Right atrium auricular region (tissue), 2 donors: ENCODE measurements around the gene TNNT1. TPM values are rescaled to one million over a fixed set of nuclear protein-coding genes. Genes with fewer than 3 reads are reported as not detected.

Experiments used
- DNase-seq: peaks from one replicate; pipeline ENCODE4 v3.0.0-alpha.2; 2019; ENCODE audit warnings: low spot score
- H3K27ac ChIP-seq, 2 donors: fragments of 200-600 bp; sonication (generic); 1 replicate in 1 of 2; 2 replicates in 1 of 2; pipeline ENCODE4 v1.5.1; 2016 to 2019
- H3K27me3 ChIP-seq, 2 donors: fragments of 200-600 bp; sonication (generic); one replicate each; pipeline versions ENCODE4 v1.5.1 to v1.6.0; 2017 to 2019
- H3K36me3 ChIP-seq: fragments of 200-600 bp; sonication (generic); one replicate; pipeline ENCODE4 v1.5.1; 2016
- H3K4me1 ChIP-seq, 2 donors: fragments of 200-600 bp; sonication (generic); one replicate each; pipeline versions ENCODE4 v1.5.1 to v1.6.0; 2017 to 2019
- H3K4me3 ChIP-seq, 2 donors: fragments of 200-600 bp; sonication (generic); 1 replicate in 1 of 2; 2 replicates in 1 of 2; pipeline ENCODE4 v1.5.1; 2017 to 2019; ENCODE audit warnings: mild to moderate bottlenecking in 1 of 2, moderate library complexity in 1 of 2
- H3K9me3 ChIP-seq, 2 donors: fragments of 200-600 bp; sonication (generic); one replicate each; pipeline ENCODE4 v1.5.1; 2019
- total RNA-seq, 2 donors: library from RNA; depleted of rRNA; stranded (reverse); fragments of >200 nt; gene quantifications; one replicate each; pipeline ENCODE4 v1.1.0, GENCODE V29; 2016
- TF ChIP-seq, protein P1 (sequence below), 2 donors: fragments of 200-600 bp; sonication (generic); IDR thresholded peaks; one replicate each; pipeline ENCODE4 v1.5.1; 2019; ENCODE audit warnings: antibody characterized with exemption in 2 of 2

Gene TNNT1, protein sequence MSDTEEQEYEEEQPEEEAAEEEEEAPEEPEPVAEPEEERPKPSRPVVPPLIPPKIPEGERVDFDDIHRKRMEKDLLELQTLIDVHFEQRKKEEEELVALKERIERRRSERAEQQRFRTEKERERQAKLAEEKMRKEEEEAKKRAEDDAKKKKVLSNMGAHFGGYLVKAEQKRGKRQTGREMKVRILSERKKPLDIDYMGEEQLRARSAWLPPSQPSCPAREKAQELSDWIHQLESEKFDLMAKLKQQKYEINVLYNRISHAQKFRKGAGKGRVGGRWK
- 10 to 100 TPM in 1 of 2 donors, 1 to 10 TPM in 1; 6.8 to 46.5 TPM for total RNA-seq

DNA sequence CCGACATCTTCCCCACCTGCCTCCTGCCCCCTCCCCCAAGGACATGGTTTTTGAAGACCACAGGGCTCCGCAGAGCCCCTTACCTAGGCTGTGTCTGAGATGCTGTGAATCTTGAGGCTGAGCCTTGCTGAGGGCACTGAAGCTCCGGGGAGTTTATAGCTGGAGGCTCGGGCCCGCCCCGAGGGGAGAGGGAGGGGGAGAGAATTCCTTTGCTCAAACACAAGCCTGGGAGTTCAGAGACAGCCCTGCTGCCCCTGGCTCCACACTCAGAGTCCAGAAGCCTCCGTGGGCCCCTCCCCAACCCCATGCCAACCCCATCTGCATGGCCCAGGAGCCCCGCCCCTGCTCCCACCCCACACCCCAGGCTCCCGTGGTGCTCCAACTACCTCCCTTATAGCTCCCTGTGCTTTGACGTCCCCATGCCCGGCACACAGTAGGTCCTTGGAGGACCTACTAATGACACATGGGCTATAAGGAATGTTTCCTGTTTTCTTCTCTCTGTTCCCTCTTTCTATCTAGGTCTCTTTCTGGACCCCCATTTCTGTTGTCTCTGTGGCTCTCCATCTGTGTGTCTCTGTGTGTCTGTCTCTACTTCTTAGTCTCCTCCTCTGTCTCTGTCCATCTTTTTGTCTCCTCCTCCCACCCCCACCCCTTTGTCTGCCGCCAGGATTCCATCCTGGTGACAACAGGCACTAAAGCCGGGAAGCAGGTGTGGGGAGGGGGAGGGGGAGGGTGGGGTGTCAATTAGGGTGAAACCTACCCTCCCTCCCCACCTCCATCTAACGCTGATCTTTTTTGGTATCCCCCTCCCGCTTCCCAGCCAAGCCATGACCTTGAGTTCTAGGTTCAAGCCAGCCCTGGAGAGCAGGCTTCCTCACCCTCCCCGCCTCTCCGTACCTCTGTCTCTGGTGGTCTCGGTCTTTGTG, at the start of gene TNNT1:
Gene TNNT1, minus strand, starts transcription at position 129 of the 926 bp plus-strand sequence. CDS start 2,049 bp downstream, outside the sequence.
- H3K27me3 ChIP-seq, result peaks cover 4 to 12% of the 10 kb centered on the region in 2 donors
- H3K9me3 ChIP-seq, result no peaks in the 10 kb centered on the region
- peaks cover 34% of the 10 kb centered on the region for H3K36me3 ChIP-seq
- peak within 1 kb of the TSS; percentile 48 to 77 for H3K27ac ChIP-seq
- DNase-seq, result no peak
- TF ChIP-seq, protein P1, sequence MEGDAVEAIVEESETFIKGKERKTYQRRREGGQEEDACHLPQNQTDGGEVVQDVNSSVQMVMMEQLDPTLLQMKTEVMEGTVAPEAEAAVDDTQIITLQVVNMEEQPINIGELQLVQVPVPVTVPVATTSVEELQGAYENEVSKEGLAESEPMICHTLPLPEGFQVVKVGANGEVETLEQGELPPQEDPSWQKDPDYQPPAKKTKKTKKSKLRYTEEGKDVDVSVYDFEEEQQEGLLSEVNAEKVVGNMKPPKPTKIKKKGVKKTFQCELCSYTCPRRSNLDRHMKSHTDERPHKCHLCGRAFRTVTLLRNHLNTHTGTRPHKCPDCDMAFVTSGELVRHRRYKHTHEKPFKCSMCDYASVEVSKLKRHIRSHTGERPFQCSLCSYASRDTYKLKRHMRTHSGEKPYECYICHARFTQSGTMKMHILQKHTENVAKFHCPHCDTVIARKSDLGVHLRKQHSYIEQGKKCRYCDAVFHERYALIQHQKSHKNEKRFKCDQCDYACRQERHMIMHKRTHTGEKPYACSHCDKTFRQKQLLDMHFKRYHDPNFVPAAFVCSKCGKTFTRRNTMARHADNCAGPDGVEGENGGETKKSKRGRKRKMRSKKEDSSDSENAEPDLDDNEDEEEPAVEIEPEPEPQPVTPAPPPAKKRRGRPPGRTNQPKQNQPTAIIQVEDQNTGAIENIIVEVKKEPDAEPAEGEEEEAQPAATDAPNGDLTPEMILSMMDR (IDR thresholded peaks at IDR 0.05), result no peak
- H3K4me3 ChIP-seq, result no peak within 1 kb of the TSS
- peaks cover 0 to 55% of the 10 kb centered on the region in 2 donors for H3K4me1 ChIP-seq

DNA sequence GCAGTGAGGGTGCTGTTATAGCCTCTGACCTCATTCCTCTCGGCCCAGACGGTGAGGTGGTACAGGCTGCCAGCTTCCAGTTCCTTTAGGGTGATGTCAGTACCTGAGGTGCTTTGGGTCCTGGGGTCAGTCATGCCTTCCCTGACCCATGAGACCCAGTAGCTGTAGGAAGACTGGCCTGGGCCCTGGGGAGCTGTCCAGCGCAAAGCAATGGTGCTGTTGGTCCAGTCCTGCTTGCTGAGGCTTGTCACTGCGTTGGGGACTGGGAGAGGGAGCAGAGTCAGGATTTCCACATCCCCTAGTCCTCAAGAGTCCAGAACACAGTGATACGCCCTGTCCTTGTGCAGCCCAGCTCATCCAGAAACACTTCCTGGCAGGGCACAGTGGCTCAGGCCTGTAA, 49.6 kb upstream of the TNNT1 start:
- TF ChIP-seq, protein P1 (IDR thresholded peaks at IDR 0.05), result no peak
- H3K9me3 ChIP-seq, result no peaks in the 10 kb centered on the region
- H3K36me3 ChIP-seq, result no peaks in the 10 kb centered on the region
- H3K4me3 ChIP-seq, result no peak overlapping the region
- no peak for DNase-seq
- no peaks in the 10 kb centered on the region for H3K4me1 ChIP-seq
- H3K27ac ChIP-seq, result no peak overlapping the region
- no peaks in the 10 kb centered on the region for H3K27me3 ChIP-seq

DNA sequence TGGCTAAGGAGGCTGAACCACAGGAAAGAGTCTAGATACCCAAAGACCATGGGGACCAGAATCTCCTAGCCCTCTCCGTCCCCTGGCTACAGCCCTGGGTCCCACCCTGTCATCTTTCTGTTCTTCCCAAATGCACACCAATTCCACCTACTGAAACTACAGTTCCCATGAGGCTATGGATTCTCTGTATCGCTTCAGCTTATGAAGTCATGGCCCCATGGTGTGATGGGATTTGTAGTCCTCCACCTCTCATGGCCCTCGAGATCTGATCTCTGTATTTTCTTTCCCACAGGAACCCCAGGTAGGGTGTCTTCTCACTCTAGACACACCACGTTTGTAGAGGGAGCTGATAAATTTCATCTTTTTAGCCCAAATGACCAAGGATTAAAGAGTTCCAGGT, 48.5 kb upstream of the TNNT1 start:
- Histone ChIP-seq H3K36me3 (no peaks in the 10 kb centered on the region), H3K27me3 (no peaks in the 10 kb centered on the region), H3K4me3 (no peak overlapping the region), H3K9me3 (no peaks in the 10 kb centered on the region), H3K27ac (no peak overlapping the region), H3K4me1 (no peaks in the 10 kb centered on the region)
- TF ChIP-seq, protein P1 (IDR thresholded peaks at IDR 0.05), result no peak
- DNase-seq, result no peak

DNA sequence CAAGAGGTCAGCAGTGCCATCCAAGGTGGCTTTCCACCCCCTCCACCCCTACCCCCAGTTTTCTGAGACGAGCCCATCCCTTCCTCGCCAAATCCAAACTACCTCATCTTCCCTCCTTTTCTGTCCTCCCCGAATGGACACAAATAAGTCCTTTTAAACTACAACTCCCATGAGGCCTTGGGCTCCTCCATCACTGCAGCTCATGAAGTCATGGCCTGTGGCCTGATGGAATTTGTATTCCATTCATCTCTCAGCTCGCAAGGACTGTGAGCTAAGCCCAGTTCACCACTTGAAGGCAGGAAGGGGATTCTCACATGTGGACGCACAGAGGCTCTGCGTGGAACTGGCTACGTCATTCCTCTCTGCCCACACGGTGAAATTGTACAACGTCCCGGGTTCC, 47.8 kb upstream of the TNNT1 start:
- H3K4me3 ChIP-seq, result no peak overlapping the region
- H3K4me1 ChIP-seq, result no peaks in the 10 kb centered on the region
- TF ChIP-seq, protein P1 (IDR thresholded peaks at IDR 0.05), result no peak
- DNase-seq, result no peak
- H3K9me3 ChIP-seq, result no peaks in the 10 kb centered on the region
- no peaks in the 10 kb centered on the region for H3K36me3 ChIP-seq
- H3K27me3 ChIP-seq, result no peaks in the 10 kb centered on the region
- no peak overlapping the region for H3K27ac ChIP-seq

DNA sequence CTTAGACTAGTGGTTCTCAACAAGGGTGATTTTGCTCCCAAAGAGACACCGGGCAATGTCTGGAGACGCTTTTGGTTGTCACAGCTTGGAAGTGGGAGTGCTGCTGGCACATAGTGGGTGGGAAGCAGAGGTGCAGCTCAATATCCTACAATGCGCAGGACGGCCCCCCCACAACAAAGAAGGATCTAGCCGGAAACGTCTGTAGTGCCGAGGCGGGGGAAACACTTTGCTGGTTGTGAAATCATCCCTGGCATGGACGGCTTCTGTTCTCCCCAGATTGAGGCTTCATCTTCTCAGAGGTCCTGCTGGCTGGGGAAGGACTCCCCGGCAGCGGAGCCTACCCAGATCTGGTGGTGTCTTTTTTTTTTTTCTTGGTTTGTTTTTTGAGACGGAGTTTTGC, 44.5 kb upstream of the TNNT1 start:
- Histone ChIP-seq H3K36me3 (no peaks in the 10 kb centered on the region), H3K27me3 (no peaks in the 10 kb centered on the region), H3K9me3 (no peaks in the 10 kb centered on the region), H3K4me1 (no peaks in the 10 kb centered on the region), H3K27ac (no peak overlapping the region), H3K4me3 (no peak overlapping the region)
- TF ChIP-seq, protein P1 (IDR thresholded peaks at IDR 0.05), result no peak
- DNase-seq, result no peak
